GM18868 (cell line): ENCODE data around the gene ADIRF.
"Not testable (repeated sequence)": the region's sequence is repeated elsewhere in the genome, so short reads cannot be mapped to it uniquely, and the experiment has no call there.

Experiments
- ATAC-seq: cut with Tn5 transposase; IDR thresholded peaks from one replicate; pipeline ENCODE4 v1.9.1; 2021; ENCODE audit warnings: mild to moderate bottlenecking, moderate library complexity; ENCODE audit not compliant: unreplicated experiment

The ADIRF gene

GRCh38 chr10:86976362-86977056 is 8.2 kb downstream of the ADIRF start:
- no peak for ATAC-seq

- not testable (repeated sequence) for ATAC-seq
Measured at GRCh38 chr10:86978457-86978856, 10.2 kb downstream of the ADIRF start.

- ATAC-seq = no peak
Measured at GRCh38 chr10:86979296-86979818, 11.1 kb downstream of the ADIRF start.

- no peak for ATAC-seq
Measured at GRCh38 chr10:86979977-86980448, 11.7 kb downstream of the ADIRF start.

GRCh38 chr10:86981020-86981419 is 12.7 kb downstream of the ADIRF start:
- ATAC-seq = not testable (repeated sequence)

- no peak for ATAC-seq
Measured at GRCh38 chr10:86981716-86982115, 13.4 kb downstream of the ADIRF start.

- ATAC-seq = not testable (repeated sequence)
Measured at GRCh38 chr10:86984498-86984897, 16.2 kb downstream of the ADIRF start.

GRCh38 chr10:86988520-86988919 is 20.2 kb downstream of the ADIRF start:
- ATAC-seq = no peak

GRCh38 chr10:86991362-86991761 is 23.1 kb downstream of the ADIRF start:
- not testable (repeated sequence) for ATAC-seq

- ATAC-seq = no peak
Measured at GRCh38 chr10:86992456-86992855, 24.2 kb downstream of the ADIRF start.

- ATAC-seq = no peak
Measured at GRCh38 chr10:86992929-86993328, 24.6 kb downstream of the ADIRF start.

GRCh38 chr10:86999802-87000403 is 31.6 kb downstream of the ADIRF start:
- not testable (repeated sequence) for ATAC-seq

- ATAC-seq = no peak
Measured at GRCh38 chr10:87000491-87000890, 32.2 kb downstream of the ADIRF start.

GRCh38 chr10:87007124-87007523 is 38.8 kb downstream of the ADIRF start:
- ATAC-seq = not testable (repeated sequence)

- not testable (repeated sequence) for ATAC-seq
Measured at GRCh38 chr10:87007674-87008073, 39.4 kb downstream of the ADIRF start.

GRCh38 chr10:87008303-87008702 is 40.0 kb downstream of the ADIRF start:
- ATAC-seq = not testable (repeated sequence)

- ATAC-seq = not testable (repeated sequence)
Measured at GRCh38 chr10:87009134-87009696, 40.9 kb downstream of the ADIRF start.

GRCh38 chr10:87013528-87013927 is 45.2 kb downstream of the ADIRF start:
- not testable (repeated sequence) for ATAC-seq

- not testable (repeated sequence) for ATAC-seq
Measured at GRCh38 chr10:87014986-87015716, 46.9 kb downstream of the ADIRF start.

- not testable (repeated sequence) for ATAC-seq
Measured at GRCh38 chr10:87018127-87018526, 49.8 kb downstream of the ADIRF start.

- ATAC-seq = not testable (repeated sequence)
Measured at GRCh38 chr10:87019066-87019465, 50.8 kb downstream of the ADIRF start.
